Panc1 (cell line): ENCODE results near the gene PLRG1. TPM values are rescaled to one million over a fixed set of nuclear protein-coding genes. Genes with fewer than 3 reads are reported as not detected.

Experiments used
- ATAC-seq: fragments of 200-7000 bp; cut with Tn5 transposase; 2 replicates; pipeline ENCODE4 v1.9.1; 2020; ENCODE audit warnings: mild to moderate bottlenecking, moderate library complexity
- BruUV-seq: library from RNA; stranded (reverse); fragments of 400-500 nt; replicated peaks from 2 replicates; lab custom pipeline; 2021; lab: Mats Ljungman, UMichigan
- CTCF ChIA-PET: fragments of 300-600 bp; sonication (Branson Sonifier 250); formaldehyde crosslinking; loops from one replicate; lab custom pipeline; 2022; ENCODE audit warnings: antibody characterized with exemption; lab: Charles Lee
- POLR2A ChIA-PET: fragments of 300-600 bp; sonication (Branson Sonifier 250); formaldehyde crosslinking; loops from one replicate; lab custom pipeline; 2022; ENCODE audit warnings: antibody characterized with exemption; lab: Charles Lee
- DNase-seq: peaks from one replicate; pipeline ENCODE4 v3.0.0-alpha.2; 2010; ENCODE audit warnings: low read depth, low spot score
- H3K27ac ChIP-seq: 2 replicates; pipeline ENCODE4 v1.5.1; 2011; ENCODE audit warnings: mild to moderate bottlenecking, low read length, inconsistent platforms
- H3K27me3 ChIP-seq: fragments of 200-500 bp; sonication (Bioruptor generic); 2 replicates; pipeline ENCODE4 v1.6.0; 2014; ENCODE audit warnings: low read length, inconsistent platforms; ENCODE audit not compliant: control insufficient read depth, insufficient read depth
- H3K36me3 ChIP-seq: fragments of 200-500 bp; sonication (Bioruptor generic); 2 replicates; pipeline ENCODE4 v1.5.1; 2014; ENCODE audit warnings: inconsistent platforms, mild to moderate bottlenecking, low read length, moderate library complexity; ENCODE audit not compliant: control insufficient read depth, insufficient read depth
- H3K4me1 ChIP-seq: 2 replicates; pipeline ENCODE4 v1.5.1; 2011; ENCODE audit warnings: inconsistent platforms, mild to moderate bottlenecking, low read length, moderate library complexity; ENCODE audit not compliant: control insufficient read depth, insufficient read depth
- H3K4me3 ChIP-seq, 2 experiments: 2 replicates each; pipeline ENCODE4 v1.5.1; 2011 to 2012; ENCODE audit warnings: low read depth in 2 of 2, low read length in 2 of 2, mild to moderate bottlenecking in 2 of 2, inconsistent platforms in 1 of 2, moderate library complexity in 1 of 2
- H3K9me3 ChIP-seq: fragments of 200-500 bp; sonication (Bioruptor generic); 2 replicates; pipeline ENCODE4 v1.5.1; 2014; ENCODE audit warnings: low read depth, mild to moderate bottlenecking, inconsistent platforms, low read length, moderate library complexity; ENCODE audit not compliant: control insufficient read depth, insufficient read depth
- CTCF ChIP-seq: fragments of 450-650 bp; IDR thresholded peaks from 2 replicates; pipeline ENCODE4 v1.5.1; 2017; ENCODE audit warnings: mild to moderate bottlenecking
- POLR2AphosphoS5 ChIP-seq: IDR thresholded peaks from 2 replicates; pipeline ENCODE4 v1.6.1; 2012; ENCODE audit warnings: mild to moderate bottlenecking, low read depth, low read length, moderate library complexity
- SIN3A ChIP-seq: IDR thresholded peaks from 2 replicates; pipeline ENCODE4 v1.6.1; 2012; ENCODE audit warnings: low read depth, mild to moderate bottlenecking, low read length, moderate library complexity, borderline replicate concordance; ENCODE audit not compliant: insufficient read depth
- TCF7L2 ChIP-seq: IDR thresholded peaks from 2 replicates; pipeline ENCODE4 v1.6.1; 2011; ENCODE audit warnings: mild to moderate bottlenecking, low read depth, low read length, inconsistent platforms
- in situ Hi-C: cut with HindIII; loops from 2 replicates; pipeline ENCODE4 v1.10.0; 2016; ENCODE audit warnings: low sequenced_read_pairs, low pct_unique_long_range_greater_than_20kb
- intact Hi-C: fragments of 100-400 bp; cut with micrococcal nuclease; formaldehyde crosslinking; loops from one replicate; pipeline ENCODE4 v1.10.0; 2022; ENCODE audit not compliant: unreplicated experiment
- total RNA-seq: library from RNA; stranded (reverse); gene quantifications from one replicate; pipeline ENCODE4 v1.2.1, GENCODE V29; 2021; ENCODE audit not compliant: unreplicated experiment
- TF ChIP-seq, protein P1 (sequence below), 2 experiments: IDR thresholded peaks; 2 replicates each; pipeline ENCODE4 v1.6.1; 2011 to 2012; ENCODE audit warnings: low read depth in 2 of 2, control low read depth in 1 of 2, low read length in 1 of 2, mild to moderate bottlenecking in 1 of 2, moderate library complexity in 1 of 2; ENCODE audit not compliant: insufficient read depth in 1 of 2

PLRG1 gene
- total RNA-seq, 1 experiment from 2014 or later, result 66.1 TPM

DNA sequence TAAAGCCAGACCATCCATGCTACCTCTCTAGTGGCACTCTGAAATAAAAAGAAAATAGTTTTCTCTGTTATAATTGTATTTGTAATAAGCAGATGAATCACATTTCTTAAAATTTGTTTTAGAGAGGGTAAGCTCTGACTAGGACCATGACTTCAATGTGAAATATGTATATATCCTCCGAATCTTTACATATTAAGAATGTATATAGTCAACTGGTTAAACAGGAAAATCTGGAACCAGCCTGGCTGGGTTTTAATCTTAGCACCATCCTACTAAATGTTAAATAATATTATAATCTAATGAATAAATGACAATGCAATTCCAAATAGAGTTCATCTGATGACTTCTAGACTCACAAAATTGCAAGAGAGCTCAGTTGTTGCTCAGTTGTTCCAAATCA, 14.1 kb upstream of the PLRG1 start:
- intact Hi-C loops (no loop called here), in situ Hi-C loops (no loop called here)
- CTCF ChIA-PET, result no interaction called here
- no TSS peak for BruUV-seq
- no peak for DNase-seq
- no peak for ATAC-seq
- H3K4me3 ChIP-seq, result no peak overlapping the region
- no peaks in the 10 kb centered on the region for H3K27me3 ChIP-seq
- no peaks in the 10 kb centered on the region for H3K9me3 ChIP-seq
- H3K4me1 ChIP-seq, result no peaks in the 10 kb centered on the region
- no peaks in the 10 kb centered on the region for H3K36me3 ChIP-seq
- TF ChIP-seq POLR2AphosphoS5 (no peak), TCF7L2 (no peak), CTCF (no peak), SIN3A (no peak)
- TF ChIP-seq, protein P1, sequence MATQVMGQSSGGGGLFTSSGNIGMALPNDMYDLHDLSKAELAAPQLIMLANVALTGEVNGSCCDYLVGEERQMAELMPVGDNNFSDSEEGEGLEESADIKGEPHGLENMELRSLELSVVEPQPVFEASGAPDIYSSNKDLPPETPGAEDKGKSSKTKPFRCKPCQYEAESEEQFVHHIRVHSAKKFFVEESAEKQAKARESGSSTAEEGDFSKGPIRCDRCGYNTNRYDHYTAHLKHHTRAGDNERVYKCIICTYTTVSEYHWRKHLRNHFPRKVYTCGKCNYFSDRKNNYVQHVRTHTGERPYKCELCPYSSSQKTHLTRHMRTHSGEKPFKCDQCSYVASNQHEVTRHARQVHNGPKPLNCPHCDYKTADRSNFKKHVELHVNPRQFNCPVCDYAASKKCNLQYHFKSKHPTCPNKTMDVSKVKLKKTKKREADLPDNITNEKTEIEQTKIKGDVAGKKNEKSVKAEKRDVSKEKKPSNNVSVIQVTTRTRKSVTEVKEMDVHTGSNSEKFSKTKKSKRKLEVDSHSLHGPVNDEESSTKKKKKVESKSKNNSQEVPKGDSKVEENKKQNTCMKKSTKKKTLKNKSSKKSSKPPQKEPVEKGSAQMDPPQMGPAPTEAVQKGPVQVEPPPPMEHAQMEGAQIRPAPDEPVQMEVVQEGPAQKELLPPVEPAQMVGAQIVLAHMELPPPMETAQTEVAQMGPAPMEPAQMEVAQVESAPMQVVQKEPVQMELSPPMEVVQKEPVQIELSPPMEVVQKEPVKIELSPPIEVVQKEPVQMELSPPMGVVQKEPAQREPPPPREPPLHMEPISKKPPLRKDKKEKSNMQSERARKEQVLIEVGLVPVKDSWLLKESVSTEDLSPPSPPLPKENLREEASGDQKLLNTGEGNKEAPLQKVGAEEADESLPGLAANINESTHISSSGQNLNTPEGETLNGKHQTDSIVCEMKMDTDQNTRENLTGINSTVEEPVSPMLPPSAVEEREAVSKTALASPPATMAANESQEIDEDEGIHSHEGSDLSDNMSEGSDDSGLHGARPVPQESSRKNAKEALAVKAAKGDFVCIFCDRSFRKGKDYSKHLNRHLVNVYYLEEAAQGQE (IDR thresholded peaks at IDR 0.05; ENCODE audit: insufficient read depth in 1 of 2, low read depth in 2 of 2, low read length in 1 of 2), result no peak
- H3K27ac ChIP-seq, result no peak overlapping the region
- POLR2A ChIA-PET, result no interaction called here

DNA sequence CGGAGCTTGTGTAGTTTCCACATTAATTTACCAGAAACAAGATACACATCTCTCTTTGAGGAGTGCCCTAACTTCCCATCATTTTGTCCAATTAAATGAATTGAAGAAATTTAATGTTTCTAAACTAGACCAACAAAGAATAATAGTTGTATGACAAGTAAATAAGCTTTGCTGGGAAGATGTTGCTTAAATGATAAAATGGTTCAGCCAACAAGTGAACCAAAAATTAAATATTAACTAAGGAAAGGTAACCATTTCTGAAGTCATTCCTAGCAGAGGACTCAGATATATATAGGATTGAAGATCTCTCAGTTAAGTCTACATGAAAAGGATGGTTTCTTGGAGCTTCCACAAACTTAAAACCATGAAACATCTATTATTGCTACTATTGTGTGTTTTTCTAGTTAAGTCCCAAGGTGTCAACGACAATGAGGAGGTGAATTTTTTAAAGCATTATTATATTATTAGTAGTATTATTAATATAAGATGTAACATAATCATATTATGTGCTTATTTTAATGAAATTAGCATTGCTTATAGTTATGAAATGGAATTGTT, 12.6 kb upstream of the PLRG1 start, which contains the start of gene FGB:
Gene FGB, plus strand, starts transcription at position 315 of the 558 bp plus-strand sequence. Its CDS starts 8 bp downstream, at position 323.
- DNase-seq (no peak), ATAC-seq (no peak)
- ChIA-PET POLR2A (no interaction called here), CTCF (no interaction called here)
- intact Hi-C loops, result no loop called here
- Histone ChIP-seq H3K27me3 (no peaks in the 10 kb centered on the region), H3K27ac (no peak within 1 kb of the TSS), H3K4me1 (no peaks in the 10 kb centered on the region), H3K4me3 (no peak within 1 kb of the TSS), H3K36me3 (no peaks in the 10 kb centered on the region), H3K9me3 (no peaks in the 10 kb centered on the region)
- TF ChIP-seq POLR2AphosphoS5, result no peak
- no peak for TF ChIP-seq SIN3A
- TF ChIP-seq, protein P1 (IDR thresholded peaks at IDR 0.05; ENCODE audit: insufficient read depth in 1 of 2, low read depth in 2 of 2, low read length in 1 of 2), result no peak
- no peak for TF ChIP-seq TCF7L2
- TF ChIP-seq CTCF, result no peak
- in situ Hi-C loops, result no loop called here
- BruUV-seq, result no TSS peak
